ENCODE data around the gene HTR5A. TPM values are rescaled to one million over a fixed set of nuclear protein-coding genes. Genes with fewer than 3 reads are reported as not detected.

HTR5A gene
- polyA plus RNA-seq, 1 donor = 0.03 TPM

- no peaks in the 10 kb centered on the region for H3K36me3 ChIP-seq (ENCODE audit: control insufficient read depth, insufficient read depth, low read length)
- 0% methylated on average over 1 of the region's 4 CpGs for WGBS (ENCODE audit: insufficient coverage, low lambda C conversion rate)
- no peak for DNase-seq
- no peak overlapping the region for H3K27ac ChIP-seq (ENCODE audit: low read length)
- H3K4me1 ChIP-seq (ENCODE audit: control insufficient read depth, insufficient read depth, low read length) = no peaks in the 10 kb centered on the region
- H3K4me3 ChIP-seq (ENCODE audit: low read length) = no peak overlapping the region
- H3K27me3 ChIP-seq (ENCODE audit: control insufficient read depth, insufficient read depth, low read length) = no peaks in the 10 kb centered on the region
- H3K9me3 ChIP-seq (ENCODE audit: control insufficient read depth, low read depth, low read length) = no peaks in the 10 kb centered on the region
Observed at GRCh38 chr7:155136619-155137243, 66.6 kb downstream of the HTR5A start.

Other genes with a start within 250 kb of the HTR5A start
- 13.9 TPM for gene PAXIP1, start 67.2 kb upstream of the HTR5A start, polyA plus RNA-seq
- 27.6 TPM for gene INSIG1, start 227.6 kb downstream of the HTR5A start, polyA plus RNA-seq

Data from large intestine (tissue), 3 donors.